Suppressor macrophage treated with lipopolysaccharide for 1 hour (primary cell): ENCODE results near the gene CPZ.

ENCODE experiments used
- DNase-seq, 3 donors: peaks; one replicate each; pipeline ENCODE4 v3.0.0-alpha.2; 2020 to 2022

The CPZ gene

DNA sequence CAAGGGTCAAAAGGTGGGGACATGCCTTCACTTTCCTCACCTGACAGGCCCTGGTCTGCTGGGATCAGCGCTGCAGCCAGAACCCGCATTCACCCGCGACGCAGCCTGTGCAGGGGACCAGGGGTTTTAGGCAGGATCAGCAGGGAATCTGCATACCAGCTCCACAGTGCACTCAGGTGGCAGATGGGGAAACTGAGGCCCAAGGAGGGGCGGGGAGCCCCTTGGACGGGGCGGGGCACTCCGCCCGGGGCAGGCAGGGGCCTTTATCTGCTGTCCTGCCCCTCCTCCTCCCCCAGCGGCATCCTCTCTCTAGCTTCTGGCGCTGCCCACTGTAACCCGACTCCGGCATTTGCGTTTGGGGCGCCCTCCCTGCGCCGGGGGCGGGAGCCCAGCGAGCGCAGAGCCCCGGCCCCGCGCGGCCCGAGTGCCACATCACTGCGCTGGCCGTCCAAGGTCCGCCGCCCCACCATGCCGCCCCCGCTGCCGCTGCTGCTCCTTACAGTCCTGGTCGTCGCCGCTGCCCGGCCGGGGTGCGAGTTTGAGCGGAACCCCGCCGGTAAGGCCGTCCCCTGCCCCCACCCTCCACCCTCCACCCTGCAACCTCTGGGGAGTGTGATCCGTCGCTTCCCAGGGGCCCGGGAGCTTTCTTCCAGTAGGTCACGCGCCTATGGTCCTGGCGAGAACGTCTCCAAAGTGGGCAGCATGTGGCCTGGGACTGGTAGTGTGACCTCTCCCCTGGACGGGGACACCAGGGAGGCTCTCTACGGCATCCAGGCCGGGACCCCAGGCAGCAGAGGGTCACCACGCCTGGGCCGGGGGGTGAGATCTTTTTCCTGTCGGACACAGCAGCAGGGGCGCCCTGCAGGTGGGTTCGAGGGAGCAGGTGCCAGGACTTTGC is at the start of gene CPZ:
TSS of gene CPZ (plus strand) at position 400 of the 898 bp plus-strand sequence. CDS start at position 469, 69 bp downstream.
- no peak for DNase-seq

DNA sequence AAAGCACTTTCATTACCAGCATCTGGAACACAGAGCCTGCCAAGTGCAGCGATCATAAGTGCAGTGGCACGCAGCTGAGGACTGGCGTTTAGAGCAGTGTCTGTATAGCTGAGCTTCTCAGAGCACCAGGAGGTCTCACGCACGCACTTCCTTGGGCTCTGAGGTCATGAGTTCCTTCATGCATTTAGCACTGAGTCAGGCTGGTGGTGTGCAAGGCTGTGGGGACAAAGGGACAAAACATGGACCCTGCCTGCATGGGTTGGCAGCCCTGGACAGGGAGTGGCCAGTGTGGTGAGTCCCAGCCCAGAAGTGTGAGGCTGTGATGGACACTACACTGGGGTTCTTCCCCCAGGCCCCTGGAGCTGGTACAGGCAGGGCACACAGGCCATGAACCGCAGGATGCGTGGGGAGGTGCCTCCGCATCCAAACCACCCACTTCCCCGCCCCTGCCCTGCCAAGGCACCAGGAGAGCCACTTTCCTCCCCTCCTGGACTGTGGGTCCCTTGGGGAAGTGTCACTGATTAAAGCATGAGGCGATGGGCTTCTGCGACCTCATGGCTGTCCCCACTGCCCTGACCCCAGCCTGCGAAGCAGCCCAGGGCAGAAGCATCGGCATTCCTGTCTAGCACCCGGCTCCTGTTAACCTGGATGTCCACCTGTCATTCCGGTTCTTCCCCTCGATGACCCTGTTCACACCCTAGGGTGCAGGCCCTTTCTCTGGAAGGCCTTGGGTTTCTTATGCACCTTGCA is 49.6 kb upstream of the CPZ start:
- no peak for DNase-seq

GRCh38 chr4:8543623-8544022 is 48.9 kb upstream of the CPZ start:
- DNase-seq = no peak

GRCh38 chr4:8544282-8544681 is 48.3 kb upstream of the CPZ start:
- DNase-seq = no peak

- no peak for DNase-seq
Observed at GRCh38 chr4:8544741-8545438, 47.7 kb upstream of the CPZ start.

DNA sequence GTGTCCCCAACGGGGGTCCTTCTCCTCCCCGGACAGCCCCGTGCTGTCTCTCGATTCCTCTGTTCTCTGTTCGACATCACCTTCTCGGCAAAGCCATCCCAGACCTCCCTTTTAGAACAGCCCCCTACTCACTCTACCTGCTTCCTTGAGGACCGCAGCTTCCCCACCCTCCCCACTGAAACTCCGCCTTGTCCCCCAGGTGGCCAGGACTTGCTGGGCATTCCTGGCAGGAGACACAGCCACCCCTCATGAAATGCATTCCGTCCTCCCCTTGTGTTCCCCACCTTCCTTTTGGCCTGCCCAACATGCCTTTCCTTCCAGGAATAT is 47.2 kb upstream of the CPZ start:
- DNase-seq = no peak

GRCh38 chr4:8546766-8547107 is 45.8 kb upstream of the CPZ start:
- DNase-seq = no peak

DNA sequence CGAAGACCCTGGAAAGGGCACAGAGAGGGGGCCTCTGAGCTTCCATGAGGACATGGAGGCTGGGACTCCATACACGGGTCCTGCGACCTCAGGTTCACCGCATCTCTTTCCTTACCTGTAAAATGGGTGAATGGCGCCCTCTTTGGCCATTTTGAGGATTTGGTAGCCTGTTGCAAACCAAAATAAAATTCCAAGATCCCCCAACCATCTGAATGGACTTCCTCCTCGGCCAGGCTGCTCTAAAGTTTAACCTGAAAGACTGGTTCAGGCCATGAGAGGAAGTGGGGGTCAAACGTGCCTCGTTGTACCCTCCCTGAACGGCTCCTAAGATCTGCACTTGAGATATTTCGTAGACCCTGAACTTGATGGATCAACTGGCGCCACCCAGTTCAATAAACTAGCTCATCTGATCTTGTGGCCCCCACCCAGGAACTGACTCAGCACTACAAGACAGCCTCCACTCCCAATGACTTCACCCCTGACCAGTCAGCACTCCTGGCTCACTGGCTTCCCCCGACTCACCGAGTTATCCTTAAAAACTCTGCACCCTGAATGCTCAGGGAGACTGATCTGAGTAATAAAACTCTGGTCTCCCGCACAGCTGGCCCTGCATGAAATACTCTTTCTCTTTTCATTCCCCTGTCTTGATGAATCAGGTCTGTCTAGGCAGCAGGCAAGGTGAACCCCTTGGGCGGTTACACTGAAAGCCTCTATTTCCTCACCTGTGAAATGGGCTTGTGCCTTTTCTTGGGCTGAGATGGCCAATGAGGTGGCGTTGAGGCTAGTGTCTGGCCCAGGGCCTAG is 45.3 kb upstream of the CPZ start:
- DNase-seq = peak; percentile 7 to 20 (median 9)

GRCh38 chr4:8547912-8548730 is 44.4 kb upstream of the CPZ start:
- DNase-seq = no peak

DNA sequence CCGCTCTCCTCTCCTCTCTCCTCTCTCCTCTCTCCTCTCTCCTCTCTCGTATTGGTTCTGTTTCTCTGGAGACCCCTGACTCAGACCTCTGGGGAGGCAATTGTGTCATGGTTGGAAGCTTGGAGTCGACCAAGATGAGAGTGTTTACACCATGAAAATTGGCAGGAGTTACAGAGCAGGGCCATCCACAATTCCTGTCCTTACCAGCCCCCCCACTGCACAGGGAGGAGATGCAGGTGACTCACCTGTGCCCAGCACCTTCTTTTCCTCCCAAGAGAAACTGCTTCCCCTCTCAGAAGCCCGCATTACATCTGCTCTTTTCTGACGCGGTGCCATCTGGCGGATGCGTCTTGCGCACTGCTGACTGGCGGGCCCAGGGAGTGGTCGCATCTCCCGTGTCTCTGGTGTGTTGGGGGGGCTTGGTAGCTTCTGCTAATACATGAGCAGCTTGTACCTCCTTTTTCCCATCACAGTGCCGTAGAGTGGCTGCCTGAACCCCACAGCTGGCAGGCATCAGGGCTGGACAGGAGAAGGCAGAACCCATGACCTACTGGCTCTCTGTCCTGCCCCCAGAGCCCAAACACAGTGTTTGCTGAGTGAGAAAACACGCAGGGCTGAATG is 43.7 kb upstream of the CPZ start:
- DNase-seq = no peak

GRCh38 chr4:8549352-8549931 is 43.1 kb upstream of the CPZ start:
- DNase-seq = no peak

GRCh38 chr4:8550691-8551090 is 41.9 kb upstream of the CPZ start:
- no peak for DNase-seq

- DNase-seq = no peak
Observed at GRCh38 chr4:8552024-8552423, 40.5 kb upstream of the CPZ start.

- no peak for DNase-seq
Observed at GRCh38 chr4:8552581-8553205, 39.9 kb upstream of the CPZ start.

DNA sequence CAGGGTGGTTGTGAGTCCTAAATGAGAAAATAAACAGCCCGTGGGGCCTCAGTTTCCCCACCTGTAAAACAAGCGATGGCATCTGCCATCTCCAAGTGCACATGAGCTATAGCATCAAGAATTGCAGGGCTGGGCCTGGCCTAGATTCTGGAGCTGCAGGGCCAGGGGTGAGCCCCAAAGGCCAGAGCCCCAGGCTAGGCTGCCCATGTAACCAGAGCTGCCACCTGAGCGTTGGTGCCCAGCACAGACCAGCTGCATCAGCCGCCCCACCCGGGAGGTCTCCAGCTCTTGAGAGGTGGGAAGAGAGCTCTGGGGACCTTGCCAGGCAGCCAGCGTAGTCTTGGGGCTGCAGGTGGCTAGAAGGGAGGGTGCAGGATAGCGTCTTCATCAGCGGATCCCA is 39.3 kb upstream of the CPZ start:
- no peak for DNase-seq

- DNase-seq = no peak
Observed at GRCh38 chr4:8553991-8554405, 38.6 kb upstream of the CPZ start.

- DNase-seq = no peak
Observed at GRCh38 chr4:8554555-8555100, 37.9 kb upstream of the CPZ start.

DNA sequence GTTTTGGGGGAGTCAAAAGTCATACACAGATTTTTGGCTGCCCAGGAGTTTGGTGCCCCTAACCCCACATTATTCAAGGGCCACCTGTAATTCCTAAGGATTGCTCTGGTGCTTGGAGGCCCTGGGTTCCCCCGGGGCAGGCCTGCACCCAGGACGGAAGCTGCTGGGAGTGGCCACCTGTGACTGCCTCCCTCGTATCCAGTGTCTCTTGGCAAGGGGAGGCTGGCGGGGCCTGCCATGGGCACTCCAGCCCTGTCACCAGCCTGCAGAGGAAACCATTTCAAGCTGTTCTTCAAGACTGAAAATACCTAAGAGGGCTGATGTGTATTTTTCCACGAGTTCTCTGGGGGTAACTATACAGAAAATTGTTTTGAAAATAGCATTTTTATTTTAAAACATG is 36.8 kb upstream of the CPZ start:
- no peak for DNase-seq

- DNase-seq = no peak
Observed at GRCh38 chr4:8556341-8557150, 36.0 kb upstream of the CPZ start.
